Fibroblast of mammary gland (primary cell): Measurements from ENCODE around the gene SFI1.
A peak's percentile ranks its signal among the peaks of the same experiment; 100 is the strongest.

Source experiments
- DNase-seq: peaks from one replicate; pipeline ENCODE4 v3.0.0-alpha.2; 2010; ENCODE audit warnings: low read depth
- H3K4me3 ChIP-seq: 2 replicates; pipeline ENCODE4 v1.5.1; 2011; ENCODE audit warnings: low read depth, mild to moderate bottlenecking, low read length, moderate library complexity; ENCODE audit not compliant: control insufficient read depth
- CTCF ChIP-seq: conservative IDR thresholded peaks from 2 replicates; pipeline ENCODE4 v1.5.1; 2011; ENCODE audit warnings: low read depth, low read length, inconsistent platforms; ENCODE audit not compliant: control insufficient read depth, insufficient read depth

The SFI1 gene

GRCh38 chr22:31451709-31452571 lies 44.4 kb upstream of the SFI1 start:
- no peak overlapping the region for H3K4me3 ChIP-seq
- peak; percentile 62 for TF ChIP-seq CTCF
- DNase-seq = peak; percentile 67

- H3K4me3 ChIP-seq = no peak overlapping the region
- no peak for DNase-seq
- TF ChIP-seq CTCF = no peak
Measured at GRCh38 chr22:31461699-31462098, 34.6 kb upstream of the SFI1 start.

- no peak for DNase-seq
- no peak for TF ChIP-seq CTCF
Measured at GRCh38 chr22:31465307-31465706, 31.0 kb upstream of the SFI1 start.

GRCh38 chr22:31474743-31475142 lies 21.6 kb upstream of the SFI1 start:
- peak; percentile 65 for DNase-seq
- H3K4me3 ChIP-seq = no peak overlapping the region
- no peak for TF ChIP-seq CTCF

More at GRCh38 chr22:31465307-31465706, 31.0 kb upstream of the SFI1 start:
- no peak overlapping the region for H3K4me3 ChIP-seq

- TF ChIP-seq CTCF = no peak
- no peak overlapping the region for H3K4me3 ChIP-seq
- no peak for DNase-seq
Measured at GRCh38 chr22:31475800-31476199, 20.5 kb upstream of the SFI1 start.

- TF ChIP-seq CTCF = no peak
- no peak overlapping the region for H3K4me3 ChIP-seq
- no peak for DNase-seq
Measured at GRCh38 chr22:31477329-31477728, 19.0 kb upstream of the SFI1 start.
